ENCODE measurements around the gene SPINK8. TPM values are rescaled to one million over a fixed set of nuclear protein-coding genes. Genes with fewer than 3 reads are reported as not detected.
A peak's percentile ranks its signal among the peaks of the same experiment; 100 is the strongest.
"Not testable (repeated sequence)": the region's sequence is repeated elsewhere in the genome, so short reads cannot be mapped to it uniquely, and the experiment has no call there.

SPINK8 gene
- polyA plus RNA-seq, 1 experiment, result not detected

DNA sequence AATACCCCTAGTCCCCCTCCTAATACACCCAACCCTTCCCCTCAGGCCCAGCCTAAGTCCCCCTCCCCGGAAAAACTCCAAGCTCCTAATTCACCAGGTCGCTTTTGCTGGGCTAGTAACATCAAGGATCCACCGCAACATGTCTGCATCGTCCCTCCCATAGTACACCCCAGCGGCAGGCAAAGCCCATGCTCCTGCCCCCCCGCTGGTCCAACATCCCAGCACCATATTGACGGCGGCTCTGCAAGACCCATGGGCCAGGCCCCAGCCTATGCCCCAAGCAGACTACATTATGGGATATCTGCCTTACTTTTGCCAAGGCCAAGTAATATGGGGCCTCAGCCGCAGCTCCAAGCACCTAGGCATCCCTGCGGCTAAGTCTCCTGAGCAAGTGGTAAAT is 59.0 kb downstream of the SPINK8 start:
- Histone ChIP-seq H3K27ac (ENCODE audit: low read depth, low read length) (no peak overlapping the region), H3K4me3 (ENCODE audit: low read depth, low read length) (no peak overlapping the region), H3K9me3 (ENCODE audit: control insufficient read depth, insufficient read depth, low read length) (peaks cover 12% of the 10 kb centered on the region), H3K27me3 (ENCODE audit: control insufficient read depth, insufficient read depth, low read length) (no peaks in the 10 kb centered on the region)
- ChIA-PET CTCF (interaction anchor here (0.6 to 12.2 kb wide), 8 partner anchors 10 to 272 kb away, joined by 3 to 404 read pairs (median 5); partner anchors contain the start of gene CCDC51), POLR2A (interaction anchor here (0.7 kb wide), 1 partner anchor 162 kb away, joined by 3 read pairs; no protein-coding TSS in a partner anchor)
- TF ChIP-seq, protein P1, sequence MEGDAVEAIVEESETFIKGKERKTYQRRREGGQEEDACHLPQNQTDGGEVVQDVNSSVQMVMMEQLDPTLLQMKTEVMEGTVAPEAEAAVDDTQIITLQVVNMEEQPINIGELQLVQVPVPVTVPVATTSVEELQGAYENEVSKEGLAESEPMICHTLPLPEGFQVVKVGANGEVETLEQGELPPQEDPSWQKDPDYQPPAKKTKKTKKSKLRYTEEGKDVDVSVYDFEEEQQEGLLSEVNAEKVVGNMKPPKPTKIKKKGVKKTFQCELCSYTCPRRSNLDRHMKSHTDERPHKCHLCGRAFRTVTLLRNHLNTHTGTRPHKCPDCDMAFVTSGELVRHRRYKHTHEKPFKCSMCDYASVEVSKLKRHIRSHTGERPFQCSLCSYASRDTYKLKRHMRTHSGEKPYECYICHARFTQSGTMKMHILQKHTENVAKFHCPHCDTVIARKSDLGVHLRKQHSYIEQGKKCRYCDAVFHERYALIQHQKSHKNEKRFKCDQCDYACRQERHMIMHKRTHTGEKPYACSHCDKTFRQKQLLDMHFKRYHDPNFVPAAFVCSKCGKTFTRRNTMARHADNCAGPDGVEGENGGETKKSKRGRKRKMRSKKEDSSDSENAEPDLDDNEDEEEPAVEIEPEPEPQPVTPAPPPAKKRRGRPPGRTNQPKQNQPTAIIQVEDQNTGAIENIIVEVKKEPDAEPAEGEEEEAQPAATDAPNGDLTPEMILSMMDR (IDR thresholded peaks at IDR 0.05; ENCODE audit: low read depth, low read length), result no peak
- DNase-seq (ENCODE audit: low read depth, low spot score), result no peak

- TF ChIP-seq, protein P1 (IDR thresholded peaks at IDR 0.05; ENCODE audit: low read depth, low read length), result peak; percentile 84
- peaks cover 12% of the 10 kb centered on the region for H3K9me3 ChIP-seq (ENCODE audit: control insufficient read depth, insufficient read depth, low read length)
- POLR2A ChIA-PET, result interaction anchor here (0.9 kb wide), 1 partner anchor 162 kb away, joined by 5 read pairs; no protein-coding TSS in a partner anchor
- H3K27me3 ChIP-seq (ENCODE audit: control insufficient read depth, insufficient read depth, low read length), result no peaks in the 10 kb centered on the region
- CTCF ChIA-PET, result interaction anchor here (1.0 to 12.2 kb wide), 7 partner anchors 14 to 275 kb away, joined by 3 to 404 read pairs (median 6); partner anchors contain the start of gene CCDC51
- H3K4me3 ChIP-seq (ENCODE audit: low read depth, low read length), result no peak overlapping the region
- peak; percentile 13 for DNase-seq (ENCODE audit: low read depth, low spot score)
- no peak overlapping the region for H3K27ac ChIP-seq (ENCODE audit: low read depth, low read length)
Observed at GRCh38 chr3:48273594-48274211, 59.8 kb downstream of the SPINK8 start.

DNA sequence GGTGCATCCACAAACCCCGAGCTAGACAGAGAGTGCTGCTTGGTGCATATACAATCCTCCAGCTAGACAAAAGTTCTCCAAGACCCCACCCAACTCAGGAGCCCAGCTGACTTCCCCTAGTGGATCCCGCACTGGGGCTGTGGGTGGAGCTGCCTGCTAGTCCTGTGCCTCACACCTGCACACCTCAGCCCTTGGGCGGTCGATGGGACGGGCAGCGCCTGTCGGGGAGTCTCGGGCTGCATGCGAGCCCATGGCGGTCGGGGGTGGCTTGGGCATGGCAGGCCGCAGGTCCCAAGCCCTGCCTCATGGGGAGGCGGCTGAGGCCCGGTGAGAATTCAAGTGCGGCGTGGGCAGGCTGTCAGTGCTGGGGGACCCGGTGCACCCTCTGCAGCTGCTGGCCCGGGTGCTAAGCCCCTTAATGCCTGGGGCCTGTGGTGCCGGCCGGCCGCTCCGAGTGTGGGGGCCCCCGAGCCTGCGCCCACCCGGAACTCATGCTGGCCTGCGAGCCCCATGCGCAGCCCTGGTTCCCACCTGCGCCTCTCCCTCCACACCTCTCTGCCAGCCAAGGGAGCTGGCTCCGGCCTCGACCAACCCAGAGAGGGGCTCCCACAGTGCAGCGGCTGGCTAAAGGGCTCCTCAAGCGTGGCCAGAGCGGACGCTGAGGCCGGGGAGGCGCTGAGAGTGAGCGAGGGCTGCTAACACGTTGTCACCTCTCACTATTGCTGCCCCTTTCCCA is 61.5 kb downstream of the SPINK8 start:
- CTCF ChIA-PET, result interaction anchor here (0.8 to 12.2 kb wide), 6 partner anchors 77 to 277 kb away, joined by 3 to 404 read pairs (median 6); partner anchors contain the start of genes CCDC51 and TMA7
- no peak for DNase-seq (ENCODE audit: low read depth, low spot score)

DNA sequence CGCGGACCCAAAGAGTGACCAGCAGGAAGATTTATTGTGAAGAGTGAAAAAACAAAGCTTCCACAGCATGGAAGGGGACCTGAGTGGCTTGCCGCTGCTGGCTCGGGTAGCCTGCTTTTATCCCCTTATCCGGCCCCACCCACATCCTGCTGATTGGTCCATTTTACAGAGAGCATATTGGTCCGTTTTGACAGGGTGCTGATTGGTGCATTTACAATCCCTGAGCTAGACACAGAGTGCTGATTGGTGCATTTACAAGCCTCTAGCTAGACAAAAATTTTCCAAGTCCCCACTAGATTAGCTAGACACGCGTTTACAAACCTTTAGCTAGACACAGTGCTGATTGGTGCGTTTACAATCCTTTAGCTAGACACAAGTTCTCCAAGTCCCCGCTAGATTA is 62.2 kb downstream of the SPINK8 start:
- H3K27ac ChIP-seq (ENCODE audit: low read depth, low read length); H3K4me3 ChIP-seq (ENCODE audit: low read depth, low read length); DNase-seq (ENCODE audit: low read depth, low spot score); H3K27me3 ChIP-seq (ENCODE audit: control insufficient read depth, insufficient read depth, low read length): not testable (repeated sequence)
- ChIA-PET CTCF (interaction anchor here (0.6 to 12.2 kb wide), 5 partner anchors 130 to 278 kb away, joined by 4 to 404 read pairs (median 6); no protein-coding TSS in a partner anchor), POLR2A (interaction anchor here (0.6 kb wide), 2 partner anchors 288 to 289 kb away, joined by 3 read pairs; no protein-coding TSS in a partner anchor)
- H3K9me3 ChIP-seq (ENCODE audit: control insufficient read depth, insufficient read depth, low read length), result peaks cover 12% of the 10 kb centered on the region

More for the DNA sequence above, 61.5 kb downstream of the SPINK8 start:
- H3K9me3 ChIP-seq (ENCODE audit: control insufficient read depth, insufficient read depth, low read length), result peaks cover 12% of the 10 kb centered on the region
- H3K4me3 ChIP-seq (ENCODE audit: low read depth, low read length), result no peak overlapping the region
- POLR2A ChIA-PET, result interaction anchor here (0.6 kb wide), 3 partner anchors 269 to 289 kb away, joined by 3 read pairs; no protein-coding TSS in a partner anchor
- no peaks in the 10 kb centered on the region for H3K27me3 ChIP-seq (ENCODE audit: control insufficient read depth, insufficient read depth, low read length)
- no peak overlapping the region for H3K27ac ChIP-seq (ENCODE audit: low read depth, low read length)
- TF ChIP-seq, protein P1 (IDR thresholded peaks at IDR 0.05; ENCODE audit: low read depth, low read length), result no peak

GRCh38 chr3:48270306-48270705 is 63.2 kb downstream of the SPINK8 start:
- H3K27me3 ChIP-seq (ENCODE audit: control insufficient read depth, insufficient read depth, low read length), result no peaks in the 10 kb centered on the region
- ChIA-PET POLR2A (interaction anchor here (0.8 kb wide), 1 partner anchor 166 kb away, joined by 3 read pairs; no protein-coding TSS in a partner anchor), CTCF (interaction anchor here (0.6 to 12.2 kb wide), 4 partner anchors 76 to 340 kb away, joined by 3 to 404 read pairs (median 5); no protein-coding TSS in a partner anchor)
- H3K9me3 ChIP-seq (ENCODE audit: control insufficient read depth, insufficient read depth, low read length), result peaks cover 12% of the 10 kb centered on the region
- TF ChIP-seq, protein P1 (IDR thresholded peaks at IDR 0.05; ENCODE audit: low read depth, low read length), result no peak
- no peak overlapping the region for H3K27ac ChIP-seq (ENCODE audit: low read depth, low read length)
- DNase-seq (ENCODE audit: low read depth, low spot score), result no peak
- no peak overlapping the region for H3K4me3 ChIP-seq (ENCODE audit: low read depth, low read length)

Data from AG04450 (cell line).